Measurements from ENCODE around the gene PSKH1.
A peak's percentile ranks its signal among the peaks of the same experiment; 100 is the strongest.
"Not testable (repeated sequence)": the region's sequence is repeated elsewhere in the genome, so short reads cannot be mapped to it uniquely, and the experiment has no call there.

Gene PSKH1

GRCh38 chr16:67959536-67960329 lies 66.7 kb downstream of the PSKH1 start:
- DNase-seq (ENCODE audit: low read depth, low spot score) = no peak

- no peak for DNase-seq (ENCODE audit: low read depth, low spot score)
Measured at GRCh38 chr16:67961551-67961957, 68.5 kb downstream of the PSKH1 start.

- no peak for DNase-seq (ENCODE audit: low read depth, low spot score)
Measured at GRCh38 chr16:67962135-67962534, 69.1 kb downstream of the PSKH1 start.

- no peak for DNase-seq (ENCODE audit: low read depth, low spot score)
Measured at GRCh38 chr16:67963292-67963661, 70.2 kb downstream of the PSKH1 start.

- DNase-seq (ENCODE audit: low read depth, low spot score) = no peak
Measured at GRCh38 chr16:67963662-67964321, 70.7 kb downstream of the PSKH1 start.

- no peak for DNase-seq (ENCODE audit: low read depth, low spot score)
Measured at GRCh38 chr16:67964477-67965131, 71.5 kb downstream of the PSKH1 start.

GRCh38 chr16:67965668-67966548 lies 72.9 kb downstream of the PSKH1 start:
- peak; percentile 65 for DNase-seq (ENCODE audit: low read depth, low spot score)

GRCh38 chr16:67966549-67967182 lies 73.6 kb downstream of the PSKH1 start:
- DNase-seq (ENCODE audit: low read depth, low spot score) = peak; percentile 48

GRCh38 chr16:67967183-67967957 lies 74.3 kb downstream of the PSKH1 start:
- peak; percentile 26 for DNase-seq (ENCODE audit: low read depth, low spot score)

- peak; percentile 68 for DNase-seq (ENCODE audit: low read depth, low spot score)
Measured at GRCh38 chr16:67967958-67968399, 74.9 kb downstream of the PSKH1 start.

- peak; percentile 94 for DNase-seq (ENCODE audit: low read depth, low spot score)
Measured at GRCh38 chr16:67968400-67969253, 75.6 kb downstream of the PSKH1 start, which contains the start of gene SLC12A4. Gene SLC12A4, minus strand, starts transcription at chr16:67968637. Its CDS starts 84 bp downstream, at chr16:67968553.

GRCh38 chr16:67969254-67970039 lies 76.4 kb downstream of the PSKH1 start:
- no peak for DNase-seq (ENCODE audit: low read depth, low spot score)

- no peak for DNase-seq (ENCODE audit: low read depth, low spot score)
Measured at GRCh38 chr16:67971111-67971510, 78.1 kb downstream of the PSKH1 start.

- not testable (repeated sequence) for DNase-seq (ENCODE audit: low read depth, low spot score)
Measured at GRCh38 chr16:67972285-67972684, 79.2 kb downstream of the PSKH1 start.

GRCh38 chr16:67975321-67976105 lies 82.5 kb downstream of the PSKH1 start:
- no peak for DNase-seq (ENCODE audit: low read depth, low spot score)

- no peak for DNase-seq (ENCODE audit: low read depth, low spot score)
Measured at GRCh38 chr16:67976205-67976604, 83.2 kb downstream of the PSKH1 start.

GRCh38 chr16:67977005-67977404 lies 84.0 kb downstream of the PSKH1 start:
- DNase-seq (ENCODE audit: low read depth, low spot score) = no peak

Data from astrocyte of the hippocampus (primary cell).